ENCODE results near the gene USP6NL.
"Not testable (repeated sequence)": the region's sequence is repeated elsewhere in the genome, so short reads cannot be mapped to it uniquely, and the experiment has no call there.

Gene USP6NL

DNA sequence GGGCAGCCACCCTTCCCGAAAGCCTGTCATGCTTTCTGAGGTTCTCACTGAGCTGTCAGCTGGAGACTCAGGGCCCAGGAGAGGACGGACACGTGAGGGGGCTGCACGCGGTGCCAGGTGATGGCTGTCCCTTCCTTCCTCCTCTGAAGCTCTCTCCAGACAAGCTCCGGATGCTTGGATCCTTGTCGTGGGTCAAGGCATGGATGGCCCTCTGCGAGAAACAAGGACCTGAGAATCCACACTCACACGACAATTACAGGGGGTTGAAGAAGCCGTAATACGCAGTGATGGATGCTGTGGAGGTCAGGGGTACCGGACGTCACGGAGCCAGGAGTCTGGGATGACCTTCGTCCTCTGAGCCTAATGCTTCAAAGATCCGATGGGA is 170.3 kb downstream of the USP6NL start:
- no peak for DNase-seq

GRCh38 chr10:11440250-11441150 is 170.9 kb downstream of the USP6NL start:
- DNase-seq: no peak

DNA sequence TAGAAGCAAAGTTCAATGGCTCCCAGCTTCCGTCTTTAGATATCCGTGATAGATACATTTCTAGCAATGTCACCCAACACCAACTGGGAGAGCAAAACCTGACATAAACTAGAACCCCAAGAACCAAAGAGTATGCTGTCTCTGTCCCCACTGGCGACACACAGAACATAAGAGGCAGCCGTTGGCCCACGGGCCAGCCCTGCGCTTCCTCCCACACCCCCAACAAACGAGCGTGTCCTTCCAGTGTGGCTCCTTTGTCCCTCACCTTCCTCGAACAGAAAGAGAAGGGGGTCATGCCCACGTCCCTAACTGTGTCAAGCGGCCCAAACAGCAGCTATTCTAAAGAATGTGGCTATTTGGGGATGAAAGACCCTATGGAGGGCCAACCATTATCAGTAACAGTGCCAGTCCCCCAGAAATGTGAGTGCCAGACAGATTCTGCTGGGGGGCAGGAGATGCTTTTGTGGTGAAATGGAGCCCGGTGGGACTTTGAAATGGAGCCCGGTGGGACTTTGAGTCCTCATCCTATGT is 171.9 kb downstream of the USP6NL start:
- DNase-seq: no peak

GRCh38 chr10:11437391-11438142 is 173.9 kb downstream of the USP6NL start:
- no peak for DNase-seq

GRCh38 chr10:11436445-11436844 is 175.0 kb downstream of the USP6NL start:
- DNase-seq: not testable (repeated sequence)

DNA sequence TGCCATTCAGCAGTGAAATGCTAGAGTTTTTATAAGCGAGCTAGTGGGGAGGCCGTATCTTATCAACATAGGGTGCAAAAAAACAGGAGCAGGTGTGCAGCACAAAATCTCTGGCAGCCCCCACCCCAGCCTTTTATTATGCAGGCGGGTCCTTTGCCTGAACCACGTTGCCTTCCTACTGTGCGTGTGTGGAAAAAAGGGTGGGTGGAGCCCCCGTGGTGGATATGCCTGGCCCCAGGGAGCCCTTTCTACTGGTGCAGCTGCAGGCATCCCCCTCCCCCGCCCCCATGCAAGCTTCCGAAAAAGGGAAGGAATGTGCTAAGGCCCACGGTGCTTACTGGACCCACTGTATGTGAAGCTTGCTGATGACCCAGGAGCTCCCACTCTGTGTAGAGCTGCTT is 175.9 kb downstream of the USP6NL start:
- DNase-seq: no peak

DNA sequence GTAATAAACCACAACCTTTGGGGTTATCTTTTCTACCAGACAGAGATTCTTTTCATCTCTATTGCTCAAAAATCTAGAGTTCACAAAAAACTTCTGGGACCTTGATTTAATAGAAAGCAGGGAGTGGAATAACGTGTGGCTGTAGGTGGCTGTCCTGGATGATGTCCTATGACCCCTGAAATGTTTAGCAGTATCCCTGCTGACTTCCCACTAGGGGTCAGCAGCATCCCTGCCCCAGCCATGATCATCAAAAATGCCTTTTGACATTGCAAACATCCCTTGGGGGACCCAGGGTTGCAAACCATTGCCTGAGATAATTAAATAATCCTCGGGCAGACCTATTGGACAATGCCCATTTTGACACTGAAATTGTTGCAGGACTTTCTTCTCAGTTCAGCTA is 177.1 kb downstream of the USP6NL start:
- no peak for DNase-seq

GRCh38 chr10:11433657-11434056 is 177.8 kb downstream of the USP6NL start:
- no peak for DNase-seq

DNA sequence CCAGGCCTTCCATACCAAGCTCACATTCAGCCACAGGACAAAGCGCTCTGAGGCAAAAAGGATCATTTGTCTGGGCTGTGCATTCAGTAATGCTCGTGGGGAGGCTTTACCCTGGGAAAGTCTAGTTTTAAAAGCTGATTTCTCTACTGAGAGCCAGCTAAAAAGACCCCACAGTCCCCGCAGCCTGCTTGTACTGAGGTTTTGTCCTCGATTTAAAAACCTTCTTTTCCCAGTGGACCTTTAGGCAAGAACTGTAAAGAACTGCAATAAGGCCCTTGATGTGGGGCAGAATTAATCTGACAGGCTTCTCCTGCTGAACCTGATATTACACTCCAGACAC is 180.3 kb downstream of the USP6NL start:
- no peak for DNase-seq

- no peak for DNase-seq
Observed at GRCh38 chr10:11430421-11431215, 180.8 kb downstream of the USP6NL start.

DNA sequence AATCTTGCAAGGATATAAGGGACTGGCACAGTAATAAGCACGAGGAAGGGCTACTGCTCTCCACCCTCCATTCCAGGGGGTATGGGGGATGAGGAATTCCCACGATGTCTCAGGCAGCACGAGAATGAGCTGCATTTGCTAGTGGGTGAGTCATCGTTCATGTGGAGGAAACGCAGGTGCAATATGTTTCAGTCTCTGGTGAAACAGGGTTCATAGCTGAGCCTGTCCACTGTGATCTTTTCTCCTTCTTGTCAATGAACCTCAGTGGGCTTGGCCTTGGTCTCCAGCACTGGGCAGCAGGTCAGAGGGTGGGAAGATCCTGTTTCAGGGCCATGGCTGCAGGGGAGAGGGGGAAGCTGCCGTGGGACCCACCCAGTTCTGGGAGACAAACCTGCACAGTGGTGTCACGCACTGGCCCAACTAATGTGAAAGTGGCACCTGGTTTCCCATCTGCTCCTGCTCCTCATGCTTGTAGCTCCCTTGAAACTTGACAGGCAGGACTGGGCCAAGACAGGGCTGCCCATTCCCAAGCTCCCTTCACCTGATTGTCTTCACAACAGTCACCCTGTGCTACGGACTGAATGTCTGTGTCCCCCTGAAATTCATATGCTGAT is 181.9 kb downstream of the USP6NL start:
- DNase-seq: no peak

GRCh38 chr10:11425676-11426075 is 185.8 kb downstream of the USP6NL start:
- DNase-seq: no peak

DNA sequence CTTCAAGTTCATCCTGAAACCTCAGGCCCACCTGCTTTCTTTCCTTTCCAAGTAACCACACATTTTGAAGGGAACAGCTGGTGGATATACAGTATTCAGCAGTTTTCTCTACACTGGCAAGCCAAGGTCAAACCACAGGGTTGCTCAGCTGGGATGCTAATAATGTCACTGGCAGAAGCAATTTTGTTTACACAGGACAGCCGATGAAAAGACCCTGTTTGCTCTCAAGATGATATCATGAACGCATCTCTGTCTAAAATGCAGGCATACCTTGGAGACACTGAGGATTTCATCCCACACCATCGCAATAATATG is 186.2 kb downstream of the USP6NL start:
- no peak for DNase-seq

- no peak for DNase-seq
Observed at GRCh38 chr10:11424456-11425295, 186.8 kb downstream of the USP6NL start.

DNA sequence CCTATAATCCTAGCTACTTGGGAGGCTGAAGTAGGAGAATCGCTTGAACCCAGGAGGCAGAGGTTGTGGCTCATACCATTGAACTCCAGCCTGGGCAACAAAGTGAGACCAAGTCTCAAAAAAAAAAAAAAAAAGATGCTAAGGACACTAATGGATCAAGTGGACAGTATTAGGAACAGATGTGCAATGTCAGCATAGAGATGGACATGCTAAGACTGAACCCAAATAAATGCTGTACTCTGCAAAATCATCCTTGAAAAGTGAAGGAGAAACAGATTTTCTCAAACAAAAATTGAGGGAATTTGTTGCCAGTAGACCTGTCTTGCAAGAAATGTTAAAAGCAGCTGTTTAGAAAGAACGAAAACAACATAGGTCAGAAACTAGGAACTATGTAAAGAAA is 194.5 kb downstream of the USP6NL start:
- DNase-seq: no peak

- DNase-seq: no peak
Observed at GRCh38 chr10:11415095-11415494, 196.4 kb downstream of the USP6NL start.

DNA sequence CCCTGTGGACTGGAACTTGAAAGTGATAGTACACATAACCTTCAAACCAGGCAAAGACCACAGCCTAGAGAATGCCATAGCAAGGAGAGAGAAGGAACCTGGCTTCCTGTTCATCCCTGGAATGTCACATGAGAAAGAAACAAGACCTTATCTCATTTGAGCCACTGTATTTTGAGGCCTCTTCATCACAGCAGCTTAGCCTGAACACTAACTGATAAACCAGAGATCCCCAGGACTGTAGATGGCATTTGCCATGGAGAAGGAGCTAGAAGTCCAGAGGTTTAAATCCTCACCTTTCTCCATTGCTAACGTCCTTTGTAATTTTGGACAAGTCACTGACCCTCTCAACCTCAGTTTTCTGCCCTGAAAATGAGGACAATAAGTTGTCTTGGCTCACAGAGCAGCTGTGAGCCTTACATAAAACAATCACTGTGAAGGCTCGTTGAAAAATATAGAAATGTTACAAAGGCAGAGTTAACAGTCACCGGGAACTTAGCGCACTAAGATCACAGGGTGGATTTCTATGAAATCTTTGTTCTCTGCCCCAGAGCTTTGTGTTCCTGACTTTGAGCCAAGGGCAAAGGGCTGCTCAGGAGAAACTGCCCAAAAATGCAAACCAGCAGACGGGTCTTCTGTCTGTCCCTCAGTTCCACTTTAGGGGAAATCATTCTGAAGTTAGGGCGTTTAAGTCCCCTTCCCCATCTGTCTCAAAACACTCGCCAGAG is 197.0 kb downstream of the USP6NL start:
- no peak for DNase-seq

- DNase-seq: no peak
Observed at GRCh38 chr10:11411926-11412545, 199.4 kb downstream of the USP6NL start.

DNA sequence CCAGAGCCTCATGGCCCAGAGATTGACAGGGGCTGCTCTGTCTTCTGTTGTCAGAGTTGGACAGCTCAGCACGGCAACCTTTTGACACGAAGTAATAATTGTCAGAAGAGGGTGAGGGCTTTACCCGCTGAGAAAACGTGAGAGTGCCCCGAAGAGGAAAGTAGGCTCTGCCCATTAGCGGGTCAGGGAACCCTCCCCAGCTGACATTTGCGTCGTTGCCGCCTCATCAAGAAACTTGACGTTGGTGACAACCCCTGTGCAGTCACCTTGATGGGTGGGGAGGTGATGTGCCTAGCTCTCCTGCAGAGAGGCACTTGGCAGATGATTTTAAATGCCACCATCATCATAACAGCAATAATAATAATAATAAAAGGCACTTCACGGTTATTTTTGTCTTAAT is 202.1 kb downstream of the USP6NL start:
- DNase-seq: no peak

GRCh38 chr10:11407939-11408338 is 203.5 kb downstream of the USP6NL start:
- no peak for DNase-seq

- no peak for DNase-seq
Observed at GRCh38 chr10:11406746-11407145, 204.7 kb downstream of the USP6NL start.
